GM23338 (cell line): ENCODE measurements around the gene FMN1. TPM values are rescaled to one million over a fixed set of nuclear protein-coding genes. Genes with fewer than 3 reads are reported as not detected.

Experiments
- ATAC-seq: fragments of 200-7000 bp; cut with Tn5 transposase; 3 replicates; pipeline ENCODE4 v1.9.1; 2020
- DNase-seq: peaks from one replicate; pipeline ENCODE4 v3.0.0-alpha.2; 2015; ENCODE audit warnings: low spot score
- H2AFZ ChIP-seq: fragments of 200-600 bp; sonication (generic); 2 replicates; pipeline ENCODE4 v1.8.0; 2016; ENCODE audit warnings: antibody characterized with exemption, mild to moderate bottlenecking, moderate library complexity
- H3F3A ChIP-seq: fragments of 200-600 bp; sonication (generic); replicated peaks from 2 replicates; pipeline ENCODE4 v1.8.0; 2017; ENCODE audit warnings: antibody characterized with exemption, mixed run types, low read depth
- H3K27ac ChIP-seq: fragments of 200-600 bp; sonication (generic); 2 replicates; pipeline ENCODE4 v1.6.1; 2016; ENCODE audit warnings: low read depth
- H3K27me3 ChIP-seq: fragments of 200-600 bp; sonication (generic); 2 replicates; pipeline ENCODE4 v1.8.0; 2016; ENCODE audit warnings: mild to moderate bottlenecking, mixed run types, moderate library complexity; ENCODE audit not compliant: insufficient read depth
- H3K36me3 ChIP-seq: fragments of 200-600 bp; sonication (generic); 2 replicates; pipeline ENCODE4 v1.8.0; 2016; ENCODE audit warnings: mild to moderate bottlenecking; ENCODE audit not compliant: insufficient read depth
- H3K4me1 ChIP-seq: fragments of 200-600 bp; sonication (generic); 2 replicates; pipeline ENCODE4 v1.8.0; 2016; ENCODE audit warnings: mild to moderate bottlenecking, moderate library complexity; ENCODE audit not compliant: insufficient read depth
- H3K4me2 ChIP-seq: fragments of 200-600 bp; sonication (generic); 2 replicates; pipeline ENCODE4 v1.7.1; 2017; ENCODE audit warnings: mixed run types
- H3K4me3 ChIP-seq: fragments of 200-600 bp; sonication (generic); 2 replicates; pipeline ENCODE4 v1.6.1; 2016; ENCODE audit warnings: mixed run types
- H3K79me2 ChIP-seq: fragments of 200-600 bp; sonication (generic); replicated peaks from 2 replicates; pipeline ENCODE4 v1.8.0; 2017; ENCODE audit warnings: mild to moderate bottlenecking; ENCODE audit not compliant: insufficient read depth
- H3K9me2 ChIP-seq: fragments of 200-600 bp; sonication (generic); 2 replicates; pipeline ENCODE4 v1.8.0; 2017; ENCODE audit not compliant: insufficient read depth
- H4K20me1 ChIP-seq: fragments of 200-600 bp; sonication (generic); replicated peaks from 2 replicates; pipeline ENCODE4 v1.8.0; 2017; ENCODE audit warnings: mild to moderate bottlenecking; ENCODE audit not compliant: insufficient read depth
- H3K27ac Mint-ChIP-seq: 2 replicates; pipeline ENCODE4 v1.8.0; 2020; ENCODE audit warnings: inconsistent platforms, mild to moderate bottlenecking, moderate library complexity, mixed read lengths
- H3K27me3 Mint-ChIP-seq: 3 replicates; pipeline ENCODE4 v1.8.0; 2022; ENCODE audit warnings: low read depth, mild to moderate bottlenecking, moderate library complexity, mixed read lengths, inconsistent platforms; ENCODE audit not compliant: insufficient read depth, poor library complexity
- H3K36me3 Mint-ChIP-seq: 3 replicates; pipeline ENCODE4 v1.8.0; 2021; ENCODE audit warnings: low read depth, mild to moderate bottlenecking, inconsistent platforms, moderate library complexity, mixed read lengths
- H3K4me1 Mint-ChIP-seq: 3 replicates; pipeline ENCODE4 v1.8.0; 2020; ENCODE audit warnings: mild to moderate bottlenecking, inconsistent platforms, mixed read lengths
- H3K4me3 Mint-ChIP-seq: 3 replicates; pipeline ENCODE4 v1.8.0; 2021; ENCODE audit warnings: moderate library complexity, mild to moderate bottlenecking, inconsistent platforms, mixed read lengths
- H3K9me3 Mint-ChIP-seq: 3 replicates; pipeline ENCODE4 v1.8.0; 2020; ENCODE audit warnings: moderate library complexity, mild to moderate bottlenecking, inconsistent platforms, mixed read lengths
- ETS1 ChIP-seq: IDR thresholded peaks from 2 replicates; pipeline ENCODE4 v1.6.1; 2016; ENCODE audit warnings: antibody characterized with exemption
- EZH2 ChIP-seq: fragments of 200-600 bp; sonication (generic); IDR thresholded peaks from one replicate; pipeline ENCODE4 v1.8.0; 2017; ENCODE audit warnings: antibody characterized with exemption, mild to moderate bottlenecking, low read depth; ENCODE audit not compliant: unreplicated experiment
- REST ChIP-seq: IDR thresholded peaks from one replicate; pipeline ENCODE4 v1.6.1; 2018; ENCODE audit warnings: antibody characterized with exemption; ENCODE audit not compliant: unreplicated experiment
- STAT1 ChIP-seq: IDR thresholded peaks from one replicate; pipeline ENCODE4 v1.6.1; 2016; ENCODE audit warnings: antibody characterized with exemption; ENCODE audit not compliant: unreplicated experiment
- ZNF114 ChIP-seq: fragments of 250-450 bp; sonication (Bioruptor Pico); IDR thresholded peaks from 2 replicates; pipeline ENCODE4 v1.5.0; 2020; ENCODE audit warnings: mild to moderate bottlenecking, moderate library complexity
- ZNF462 ChIP-seq: fragments of 250-450 bp; sonication (Bioruptor Pico); IDR thresholded peaks from 2 replicates; pipeline ENCODE4 v1.5.0; 2020; ENCODE audit warnings: mild to moderate bottlenecking, moderate library complexity
- polyA plus RNA-seq: library from polyadenylated mRNA; unstranded; fragments of >200 nt; fragmentation: Nextera tagmentation; extraction: Ambion mirVana; gene quantifications from 2 replicates; pipeline ENCODE4 v1.2.1, GENCODE V29; 2016
- total RNA-seq: library from RNA; depleted of rRNA; stranded (reverse); fragments of >200 nt; shearing (Covaris generic); gene quantifications from 2 replicates; pipeline ENCODE4 v1.2.3, GENCODE V29; 2014

Gene FMN1
- total and polyA plus RNA-seq, 2 experiments from 2014 or later = 1.2 to 1.6 TPM

- ATAC-seq (no peak), DNase-seq (no peak)
- H3K4me1 Mint-ChIP-seq = peaks cover 1% of the 10 kb centered on the region
- Histone ChIP-seq H2AFZ (no peak overlapping the region), H3K4me2 (no peak overlapping the region), H3K79me2 (no peaks in the 10 kb centered on the region), H3F3A (no peaks in the 10 kb centered on the region), H3K4me1 (0 out of 2 replicates have a peak, but pooled peaks cover under 1% of the 10 kb centered on the region), H3K36me3 (no peaks in the 10 kb centered on the region), H4K20me1 (no peaks in the 10 kb centered on the region), H3K4me3 (no peak overlapping the region), H3K27me3 (no peaks in the 10 kb centered on the region), H3K27ac (no peak overlapping the region), H3K9me2 (no peaks in the 10 kb centered on the region)
- H3K4me3 Mint-ChIP-seq = no peak overlapping the region
- TF ChIP-seq ETS1 = no peak
- TF ChIP-seq EZH2 = no peak
- H3K27me3 Mint-ChIP-seq = no peaks in the 10 kb centered on the region
- H3K9me3 Mint-ChIP-seq = no peaks in the 10 kb centered on the region
- H3K36me3 Mint-ChIP-seq = no peaks in the 10 kb centered on the region
- H3K27ac Mint-ChIP-seq = no peak overlapping the region
These were observed 397.7 kb downstream of the FMN1 start for GRCh38 chr15:32796856-32797255.

- Histone ChIP-seq H3K79me2 (no peaks in the 10 kb centered on the region), H3K9me2 (no peaks in the 10 kb centered on the region), H3F3A (no peaks in the 10 kb centered on the region), H2AFZ (no peak overlapping the region), H3K4me2 (no peak overlapping the region), H4K20me1 (no peaks in the 10 kb centered on the region), H3K4me1 (0 out of 2 replicates have a peak, but pooled peaks cover 5% of the 10 kb centered on the region), H3K27ac (no peak overlapping the region), H3K27me3 (no peaks in the 10 kb centered on the region), H3K36me3 (no peaks in the 10 kb centered on the region), H3K4me3 (no peak overlapping the region)
- peaks cover 13% of the 10 kb centered on the region for H3K4me1 Mint-ChIP-seq
- H3K9me3 Mint-ChIP-seq = no peaks in the 10 kb centered on the region
- H3K27ac Mint-ChIP-seq = no peak overlapping the region
- DNase-seq = no peak
- H3K27me3 Mint-ChIP-seq = no peaks in the 10 kb centered on the region
- no peaks in the 10 kb centered on the region for H3K36me3 Mint-ChIP-seq
- ATAC-seq = no peak
- no peak overlapping the region for H3K4me3 Mint-ChIP-seq
- no peak for TF ChIP-seq REST
- TF ChIP-seq ZNF114 (CRISPR knock-in tag) = no peak
- no peak for TF ChIP-seq ZNF462
- no peak for TF ChIP-seq STAT1
These were observed 399.5 kb downstream of the FMN1 start for GRCh38 chr15:32794973-32795372.
